SK-N-SH treated with all-trans-retinoic acid at 6 μM for 48 hours (cell line): ENCODE measurements around the gene KRTAP4-7.

Experiments used
- GLIS3 ChIP-seq: fragments of 250-450 bp; sonication (Bioruptor Pico); IDR thresholded peaks from 2 replicates; pipeline ENCODE4 v1.5.0; 2020; ENCODE audit warnings: mild to moderate bottlenecking, moderate library complexity
- PATZ1 ChIP-seq: fragments of 250-450 bp; sonication (Bioruptor Pico); IDR thresholded peaks from 2 replicates; pipeline ENCODE4 v1.8.0; 2020; ENCODE audit warnings: mild to moderate bottlenecking, moderate library complexity, borderline replicate concordance

GRCh38 chr17:41057547-41057946 is 26.4 kb upstream of the KRTAP4-7 start:
- TF ChIP-seq PATZ1 (CRISPR knock-in tag) (no peak), GLIS3 (CRISPR knock-in tag) (no peak)
